HEK293 (cell line): Measurements from ENCODE around the gene TSSK3.

Source experiments
- IKZF3 ChIP-seq: fragments of 450-650 bp; IDR thresholded peaks from 2 replicates; pipeline ENCODE4 v1.5.0; 2018; ENCODE audit warnings: missing biosample characterization, mild to moderate bottlenecking, missing genetic modification characterization, moderate library complexity
- REPIN1 ChIP-seq: fragments of 450-650 bp; formaldehyde crosslinking; IDR thresholded peaks from 2 replicates; pipeline ENCODE4 v1.5.1; 2017; ENCODE audit warnings: missing biosample characterization, missing genetic modification characterization, low read depth
- ZNF610 ChIP-seq: fragments of 450-650 bp; formaldehyde crosslinking; IDR thresholded peaks from 2 replicates; pipeline ENCODE4 v1.5.1; 2016; ENCODE audit warnings: missing biosample characterization, missing genetic modification characterization, borderline replicate concordance

GRCh38 chr1:32350785-32351398 is 11.4 kb upstream of the TSSK3 start:
- TF ChIP-seq REPIN1 (tag by site-specific recombination) (no peak), ZNF610 (tag by site-specific recombination) (peak; percentile 52; the same call in 1 of the 2 replicates), IKZF3 (tag by site-specific recombination) (peak; percentile 34; the same call in 1 of the 2 replicates)
